MM.1S (cell line): Measurements from ENCODE around the gene KCNS1.
A peak's percentile ranks its signal among the peaks of the same experiment; 100 is the strongest.

ENCODE experiments used
- DNase-seq: peaks from one replicate; pipeline ENCODE4 v3.0.0-alpha.2; 2015
- H2AFZ ChIP-seq: fragments of 300-600 bp; sonication (generic); 2 replicates; pipeline ENCODE4 v1.6.0; 2016; ENCODE audit warnings: antibody characterized with exemption, low read length
- H3F3A ChIP-seq: fragments of 300-600 bp; sonication (generic); 2 replicates; pipeline ENCODE4 v1.6.1; 2016; ENCODE audit warnings: mild to moderate bottlenecking, antibody characterized with exemption, low read length, moderate library complexity, mixed read lengths; ENCODE audit not compliant: insufficient read depth
- H3K27ac ChIP-seq: fragments of 300-600 bp; sonication (generic); 2 replicates; pipeline ENCODE4 v1.5.1; 2016; ENCODE audit warnings: mild to moderate bottlenecking, low read length
- H3K27me3 ChIP-seq: fragments of 300-600 bp; sonication (generic); replicated peaks from 2 replicates; pipeline ENCODE4 v1.6.0; 2016; ENCODE audit warnings: low read length; ENCODE audit not compliant: insufficient read depth
- H3K36me3 ChIP-seq: fragments of 300-600 bp; sonication (generic); replicated peaks from 2 replicates; pipeline ENCODE4 v1.6.1; 2016; ENCODE audit warnings: mild to moderate bottlenecking, low read length, mixed read lengths; ENCODE audit not compliant: insufficient read depth
- H3K4me1 ChIP-seq: fragments of 300-600 bp; sonication (generic); 2 replicates; pipeline ENCODE4 v1.6.1; 2016; ENCODE audit warnings: low read length, mixed read lengths
- H3K4me2 ChIP-seq: fragments of 300-600 bp; sonication (generic); 2 replicates; pipeline ENCODE4 v1.6.0; 2016; ENCODE audit warnings: low read depth, low read length
- H3K4me3 ChIP-seq: fragments of 300-600 bp; sonication (generic); 2 replicates; pipeline ENCODE4 v1.5.1; 2016; ENCODE audit warnings: low read length, mixed read lengths
- H3K79me2 ChIP-seq: fragments of 300-600 bp; sonication (generic); 2 replicates; pipeline ENCODE4 v1.6.1; 2016; ENCODE audit warnings: mixed run types, low read length, mixed read lengths
- H3K9ac ChIP-seq: fragments of 300-600 bp; sonication (generic); 2 replicates; pipeline ENCODE4 v1.6.1; 2016; ENCODE audit warnings: low read length, mixed read lengths
- H3K9me2 ChIP-seq: fragments of 300-600 bp; sonication (generic); replicated peaks from 2 replicates; pipeline ENCODE4 v1.6.1; 2016; ENCODE audit warnings: mild to moderate bottlenecking, low read length, mixed read lengths; ENCODE audit not compliant: insufficient read depth
- H3K9me3 ChIP-seq: fragments of 300-600 bp; sonication (generic); replicated peaks from 2 replicates; pipeline ENCODE4 v1.6.1; 2016; ENCODE audit warnings: mild to moderate bottlenecking, low read length, mixed read lengths; ENCODE audit not compliant: insufficient read depth
- H4K20me1 ChIP-seq: fragments of 300-600 bp; sonication (generic); 2 replicates; pipeline ENCODE4 v1.6.1; 2016; ENCODE audit warnings: mild to moderate bottlenecking, low read length, moderate library complexity, mixed read lengths; ENCODE audit not compliant: insufficient read depth
- CTCF ChIP-seq: fragments of 300-600 bp; sonication (generic); IDR thresholded peaks from 2 replicates; pipeline ENCODE4 v1.5.1; 2016; ENCODE audit warnings: antibody characterized with exemption, low read length, mixed read lengths
- EZH2 ChIP-seq: fragments of 300-600 bp; sonication (generic); optimal IDR thresholded peaks from 2 replicates; pipeline ENCODE3; 2017; ENCODE audit warnings: low read depth, mild to moderate bottlenecking, antibody characterized with exemption, low read length, mixed read lengths
- EZH2phosphoT487 ChIP-seq: fragments of 300-600 bp; sonication (generic); IDR thresholded peaks from 2 replicates; pipeline ENCODE4 v1.6.1; 2018; ENCODE audit warnings: antibody characterized with exemption, low read length

KCNS1 gene

DNA sequence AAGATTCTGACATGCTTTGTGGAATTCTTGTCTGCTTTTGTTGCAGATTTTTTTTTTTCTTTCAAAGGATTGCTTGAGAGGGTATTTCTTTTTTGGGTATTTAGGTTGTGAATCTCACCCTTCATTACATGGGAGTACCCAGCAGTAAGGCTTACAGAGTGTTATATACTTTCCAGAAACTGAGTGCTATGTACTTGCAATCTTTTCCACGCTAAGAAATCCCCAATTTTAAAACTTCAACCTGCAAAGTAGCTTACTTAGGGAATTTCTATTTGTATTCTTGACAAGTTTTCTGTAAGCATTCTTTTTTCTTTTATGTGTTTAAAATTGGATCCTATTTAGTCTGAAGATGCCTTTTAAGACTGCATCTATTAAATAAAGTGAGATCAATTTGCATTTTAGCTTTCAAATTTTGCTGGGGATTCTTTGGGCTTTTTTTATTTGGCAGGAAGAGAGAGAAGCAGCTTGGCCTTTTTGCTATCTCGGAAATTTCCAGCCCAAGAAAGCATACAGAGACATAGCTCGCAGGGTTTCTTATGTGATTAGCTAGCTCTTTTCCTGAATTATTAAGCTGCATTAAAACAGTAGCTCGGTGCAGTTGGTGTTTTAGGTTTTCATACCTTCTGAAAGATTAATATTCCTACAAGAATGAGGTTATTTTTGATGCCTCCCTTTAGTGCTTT is 42.6 kb downstream of the KCNS1 start:
- no peaks in the 10 kb centered on the region for H3K9me2 ChIP-seq
- H3K9me3 ChIP-seq = no peaks in the 10 kb centered on the region
- no peaks in the 10 kb centered on the region for H4K20me1 ChIP-seq
- no peaks in the 10 kb centered on the region for H3K27me3 ChIP-seq
- H3K79me2 ChIP-seq = peaks cover 67% of the 10 kb centered on the region
- no peak overlapping the region for H2AFZ ChIP-seq
- no peak overlapping the region for H3K4me3 ChIP-seq
- peaks cover 15% of the 10 kb centered on the region; the same call in 1 of the 2 replicates for H3K36me3 ChIP-seq
- peak overlapping the region; percentile 68; the same call in 1 of the 2 replicates for H3K27ac ChIP-seq
- H3K4me1 ChIP-seq = peaks cover 72% of the 10 kb centered on the region
- H3K9ac ChIP-seq = no peak overlapping the region
- TF ChIP-seq CTCF (no peak), EZH2 (no peak), EZH2phosphoT487 (no peak)
- H3F3A ChIP-seq = peaks cover 47% of the 10 kb centered on the region
- peak overlapping the region; percentile 52; the same call in 1 of the 2 replicates for H3K4me2 ChIP-seq
- DNase-seq = no peak

- Histone ChIP-seq H3K9me3 (no peaks in the 10 kb centered on the region), H3K4me2 (no peak overlapping the region), H2AFZ (no peak overlapping the region), H3K9me2 (no peaks in the 10 kb centered on the region), H3K4me1 (peaks cover 89% of the 10 kb centered on the region), H3K36me3 (peaks cover 11% of the 10 kb centered on the region; the same call in 1 of the 2 replicates), H3K27me3 (no peaks in the 10 kb centered on the region), H4K20me1 (no peaks in the 10 kb centered on the region), H3K9ac (no peak overlapping the region), H3K79me2 (peaks cover 71% of the 10 kb centered on the region), H3K27ac (no peak overlapping the region), H3K4me3 (no peak overlapping the region), H3F3A (peaks cover 56% of the 10 kb centered on the region)
- no peak for DNase-seq
- no peak for TF ChIP-seq EZH2
- TF ChIP-seq CTCF = no peak
- TF ChIP-seq EZH2phosphoT487 = no peak
Measured at GRCh38 chr20:45056473-45057173, 44.3 kb downstream of the KCNS1 start.

DNA sequence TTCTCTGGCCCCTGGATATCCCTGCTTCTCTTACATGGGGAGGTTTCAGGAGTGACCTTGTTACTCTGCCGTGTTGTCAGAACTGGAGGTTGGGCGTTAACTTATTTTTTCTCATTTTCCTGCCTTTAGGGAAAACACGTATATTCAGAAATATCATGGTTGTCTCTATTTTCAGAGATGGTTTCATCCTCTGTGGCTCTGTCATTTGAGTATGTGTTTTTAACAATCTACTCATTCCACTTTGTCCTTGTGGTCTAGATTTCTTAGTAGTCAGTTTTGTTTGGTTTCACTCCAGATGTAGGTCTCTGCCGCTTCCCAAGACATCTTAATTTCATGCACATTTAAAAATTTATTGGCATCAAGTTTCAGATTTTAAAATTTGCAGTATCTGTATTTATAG is 45.9 kb downstream of the KCNS1 start:
- peak; percentile 63 for DNase-seq
- TF ChIP-seq EZH2phosphoT487 (no peak), EZH2 (no peak), CTCF (no peak)
- H3K27me3 ChIP-seq = no peaks in the 10 kb centered on the region
- H3K4me1 ChIP-seq = peaks cover 95% of the 10 kb centered on the region
- no peak overlapping the region for H2AFZ ChIP-seq
- peak overlapping the region; percentile 52 for H3K4me2 ChIP-seq
- H3K4me3 ChIP-seq = peak overlapping the region; percentile 36; the same call in 1 of the 2 replicates
- H4K20me1 ChIP-seq = no peaks in the 10 kb centered on the region
- H3K36me3 ChIP-seq = peaks cover 11% of the 10 kb centered on the region; the same call in 1 of the 2 replicates
- peak overlapping the region; percentile 97 for H3K27ac ChIP-seq
- no peaks in the 10 kb centered on the region for H3K9me3 ChIP-seq
- H3K9me2 ChIP-seq = no peaks in the 10 kb centered on the region
- peaks cover 71% of the 10 kb centered on the region for H3F3A ChIP-seq
- peak overlapping the region; percentile 42 for H3K9ac ChIP-seq
- H3K79me2 ChIP-seq = peaks cover 71% of the 10 kb centered on the region
